ENCODE data around the gene TAAR9.

DNA sequence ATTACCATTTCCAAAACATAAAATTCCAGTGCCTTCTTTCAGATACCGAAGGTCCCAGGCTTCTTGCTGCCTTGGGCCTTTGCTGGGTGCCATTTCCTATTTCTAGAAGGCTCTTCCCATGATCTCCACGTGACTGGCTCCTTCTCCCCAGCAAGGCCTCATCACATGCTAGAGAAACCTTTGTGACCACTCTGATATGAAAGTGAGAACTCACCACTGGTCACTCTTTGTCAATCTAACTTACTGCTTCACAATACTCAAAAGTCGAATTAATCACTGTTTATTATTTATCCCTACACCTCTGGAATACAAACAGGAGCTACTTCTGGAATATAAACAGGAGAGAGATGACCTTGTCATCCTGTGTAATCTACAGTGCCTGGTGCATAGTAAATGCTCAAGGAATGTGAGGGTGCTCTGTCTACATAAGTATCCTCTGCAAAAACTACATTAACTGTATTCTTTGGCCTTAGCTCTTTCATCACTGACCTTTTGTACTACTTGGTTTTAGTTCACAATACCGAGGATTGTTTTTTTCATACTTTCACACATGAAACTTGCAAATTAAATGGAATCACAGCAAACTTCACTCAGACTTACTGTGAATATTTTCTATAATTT is 26.8 kb upstream of the TAAR9 start:
- TF ChIP-seq CTCF (IDR thresholded peaks at IDR 0.05 in 2 of 3, conservative IDR thresholded peaks at IDR 0.05 in 1 of 3; ENCODE audit: borderline replicate concordance in 1 of 3, insufficient read depth in 1 of 3, low read depth in 2 of 3, low read length in 2 of 3) = no peak
- TF ChIP-seq POLR2A (IDR thresholded peaks at IDR 0.05; ENCODE audit: borderline replicate concordance, extremely low read depth, insufficient read depth, insufficient read length) = no peak
- TF ChIP-seq EZH2 (IDR thresholded peaks at IDR 0.05) = no peak
- no peak for TF ChIP-seq CEBPB (IDR thresholded peaks at IDR 0.05; ENCODE audit: low read depth)
- no peak for TF ChIP-seq EZH2phosphoT487 (IDR thresholded peaks at IDR 0.05; ENCODE audit: borderline replicate concordance)
- no peak for TF ChIP-seq SP1 (IDR thresholded peaks at IDR 0.05; ENCODE audit: low read depth)
- TF ChIP-seq POLR2AphosphoS5 (IDR thresholded peaks at IDR 0.05; ENCODE audit: low read depth, low read length) = no peak
- TF ChIP-seq ZNF274 (IDR thresholded peaks at IDR 0.05; ENCODE audit: low read depth, low read length) = no peak
- no peak for TF ChIP-seq JUND (IDR thresholded peaks at IDR 0.05)
- no peak for TF ChIP-seq SIN3A (IDR thresholded peaks at IDR 0.05; ENCODE audit: low read depth)
- TF ChIP-seq, protein P1, sequence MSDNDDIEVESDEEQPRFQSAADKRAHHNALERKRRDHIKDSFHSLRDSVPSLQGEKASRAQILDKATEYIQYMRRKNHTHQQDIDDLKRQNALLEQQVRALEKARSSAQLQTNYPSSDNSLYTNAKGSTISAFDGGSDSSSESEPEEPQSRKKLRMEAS (IDR thresholded peaks at IDR 0.05) = no peak
- TF ChIP-seq YY1 (IDR thresholded peaks at IDR 0.05; ENCODE audit: extremely low read depth, insufficient replicate concordance, low read depth, low read length) = no peak
